Stimulated activated naive CD4-positive, alpha-beta T cell treated with Interleukin-2 at 50 U/mL for 16 hours (primary cell): ENCODE results near the gene ANO5.
"Not testable (repeated sequence)": the region's sequence is repeated elsewhere in the genome, so short reads cannot be mapped to it uniquely, and the experiment has no call there.

Experiments used
- DNase-seq: peaks from one replicate; lab custom pipeline; 2025; lab: John Stamatoyannopoulos, UW

The ANO5 gene

GRCh38 chr11:22197139-22198005 lies 4.5 kb downstream of the ANO5 start:
- DNase-seq = no peak

- DNase-seq = no peak
Observed at GRCh38 chr11:22199243-22199642, 6.4 kb downstream of the ANO5 start.

GRCh38 chr11:22203281-22203680 lies 10.4 kb downstream of the ANO5 start:
- DNase-seq = no peak

GRCh38 chr11:22207162-22207561 lies 14.3 kb downstream of the ANO5 start:
- no peak for DNase-seq

GRCh38 chr11:22208151-22208858 lies 15.4 kb downstream of the ANO5 start:
- no peak for DNase-seq

- no peak for DNase-seq
Observed at GRCh38 chr11:22216940-22217339, 24.1 kb downstream of the ANO5 start.

GRCh38 chr11:22221143-22221542 lies 28.3 kb downstream of the ANO5 start:
- DNase-seq = no peak

GRCh38 chr11:22225190-22225589 lies 32.3 kb downstream of the ANO5 start:
- DNase-seq = no peak

- DNase-seq = no peak
Observed at GRCh38 chr11:22234743-22235142, 41.9 kb downstream of the ANO5 start.

GRCh38 chr11:22244986-22245592 lies 52.2 kb downstream of the ANO5 start:
- no peak for DNase-seq

- no peak for DNase-seq
Observed at GRCh38 chr11:22246992-22247391, 54.1 kb downstream of the ANO5 start.

- no peak for DNase-seq
Observed at GRCh38 chr11:22249871-22250270, 57.0 kb downstream of the ANO5 start.

GRCh38 chr11:22256876-22257275 lies 64.0 kb downstream of the ANO5 start:
- DNase-seq = no peak

GRCh38 chr11:22263613-22264012 lies 70.7 kb downstream of the ANO5 start:
- no peak for DNase-seq

GRCh38 chr11:22268983-22269624 lies 76.2 kb downstream of the ANO5 start:
- DNase-seq = not testable (repeated sequence)

GRCh38 chr11:22273781-22274180 lies 80.9 kb downstream of the ANO5 start:
- DNase-seq = no peak

GRCh38 chr11:22275600-22275999 lies 82.7 kb downstream of the ANO5 start:
- DNase-seq = no peak

GRCh38 chr11:22276535-22276934 lies 83.7 kb downstream of the ANO5 start:
- no peak for DNase-seq

GRCh38 chr11:22284991-22285390 lies 92.1 kb downstream of the ANO5 start:
- DNase-seq = not testable (repeated sequence)

GRCh38 chr11:22302368-22302767 lies 109.5 kb downstream of the ANO5 start:
- DNase-seq = no peak

GRCh38 chr11:22304337-22304961 lies 111.6 kb downstream of the ANO5 start:
- DNase-seq = no peak

- no peak for DNase-seq
Observed at GRCh38 chr11:22317656-22318055, 124.8 kb downstream of the ANO5 start.
